GM12801 (cell line): ENCODE measurements around the gene MRGPRD.

Experiments used
- CTCF ChIP-seq: IDR thresholded peaks from one replicate; pipeline ENCODE4 v1.5.1; 2011; ENCODE audit warnings: control low read depth; ENCODE audit not compliant: insufficient read length; ENCODE audit errors: extremely low read depth

The MRGPRD gene

GRCh38 chr11:68959465-68960293 is 21.1 kb downstream of the MRGPRD start:
- TF ChIP-seq CTCF, result no peak

DNA sequence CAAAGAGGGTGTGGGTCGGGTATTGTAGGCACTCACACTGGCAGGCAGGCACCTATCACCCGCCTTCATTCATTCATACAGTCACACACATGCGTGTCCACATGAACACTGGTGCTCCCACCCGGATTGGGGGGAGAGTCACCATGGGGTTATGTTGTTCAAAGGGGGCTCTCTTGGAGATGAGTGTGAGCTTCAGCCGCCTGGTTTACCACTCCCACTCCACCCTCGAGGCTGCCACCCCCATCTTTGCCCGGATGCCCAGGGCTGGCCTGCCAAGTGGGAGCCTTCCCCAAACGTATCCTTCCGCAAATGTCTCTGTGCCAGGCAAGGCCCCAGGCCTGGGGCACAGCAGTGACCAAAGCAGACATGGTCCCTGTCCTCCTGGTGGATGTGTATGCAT is 22.6 kb downstream of the MRGPRD start:
- no peak for TF ChIP-seq CTCF

DNA sequence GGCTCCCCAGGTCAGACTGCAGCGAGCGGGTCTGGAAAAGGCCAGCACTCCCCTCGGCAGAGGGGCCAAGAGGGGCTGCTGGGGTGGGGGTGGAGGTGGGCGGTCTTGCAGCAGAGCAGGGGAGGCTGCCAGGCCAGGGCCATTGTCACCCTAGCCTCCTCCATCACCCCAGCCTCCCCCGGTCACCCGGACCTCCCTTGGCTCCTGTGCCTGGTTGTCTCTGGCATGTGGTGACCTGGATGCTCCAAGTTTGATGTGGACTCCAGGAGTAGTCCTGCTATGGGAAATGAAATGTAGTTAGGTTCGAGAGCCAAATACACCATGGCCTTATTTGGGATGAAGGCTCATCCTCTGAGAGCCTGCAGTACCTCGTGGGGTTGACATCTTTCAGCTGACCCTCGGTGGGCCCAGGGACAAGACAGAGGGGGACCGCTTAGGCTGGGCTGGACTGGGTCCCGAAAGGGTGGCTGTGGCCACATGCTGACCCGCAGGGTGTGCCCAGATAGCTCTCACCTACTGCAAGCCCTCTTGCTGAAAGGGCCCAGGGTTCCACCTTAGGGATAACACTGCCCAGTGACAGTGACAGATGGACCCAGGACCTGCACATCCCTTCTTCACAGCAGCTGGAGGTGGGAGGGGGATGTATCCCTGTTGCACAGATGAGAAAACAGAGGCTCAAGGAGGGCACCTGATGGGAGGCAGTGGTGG is 24.1 kb downstream of the MRGPRD start:
- no peak for TF ChIP-seq CTCF

GRCh38 chr11:68956142-68956541 is 24.6 kb downstream of the MRGPRD start:
- no peak for TF ChIP-seq CTCF

DNA sequence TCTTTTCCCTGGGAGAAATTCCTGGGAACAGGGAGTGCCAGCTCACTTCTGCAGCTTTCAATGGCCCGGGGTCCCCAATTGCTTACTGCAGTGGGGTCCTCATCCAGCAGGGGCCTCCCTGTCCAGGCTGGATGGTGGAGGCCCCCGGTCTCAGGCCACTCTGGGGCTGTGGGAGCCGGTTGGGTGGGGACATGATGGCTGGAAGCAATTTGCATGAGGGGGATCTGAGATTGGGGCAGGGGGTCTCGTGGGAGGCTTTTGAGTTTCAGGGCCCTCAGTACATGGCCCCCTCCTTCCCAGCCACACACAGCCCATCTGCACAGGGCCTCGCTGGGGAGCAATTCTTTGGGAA is 25.2 kb downstream of the MRGPRD start:
- TF ChIP-seq CTCF, result no peak

DNA sequence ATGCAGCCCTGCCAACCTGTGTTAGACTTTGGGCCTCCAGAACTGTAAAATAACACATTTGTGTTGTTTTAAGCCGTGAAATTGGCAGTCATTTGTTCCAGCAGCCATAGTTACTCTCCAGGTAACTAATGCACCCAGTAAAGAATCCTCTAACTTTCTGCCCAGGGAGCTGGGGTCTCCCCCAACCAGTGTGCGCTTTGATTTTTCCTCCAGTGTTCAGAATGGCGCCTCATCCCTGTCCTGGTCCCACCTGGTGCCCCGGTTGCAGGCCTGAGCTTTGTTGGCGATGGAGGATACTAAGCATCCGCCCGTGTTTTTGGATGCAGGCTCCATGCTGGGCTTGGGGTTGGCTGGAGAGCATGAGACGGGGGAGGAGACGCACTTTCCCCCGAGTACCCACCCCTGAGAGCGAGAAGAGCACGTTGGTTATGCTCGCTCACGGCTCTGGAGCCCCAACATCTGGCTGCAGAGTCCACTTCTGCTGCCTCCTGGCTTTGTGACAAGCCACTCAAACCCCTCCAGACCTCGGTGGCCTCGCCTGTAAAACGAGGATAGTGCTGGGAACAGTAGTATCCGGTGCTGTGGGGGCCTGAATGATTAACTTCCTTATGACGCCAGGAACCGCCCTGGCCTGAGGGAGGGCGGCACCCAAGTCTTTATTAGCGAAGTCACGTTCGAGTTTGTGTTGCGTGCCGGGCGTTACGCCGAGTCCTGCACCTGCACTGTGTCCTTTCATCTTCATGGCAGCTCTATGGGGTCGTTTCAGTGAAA is 25.8 kb downstream of the MRGPRD start:
- no peak for TF ChIP-seq CTCF

- TF ChIP-seq CTCF, result no peak
Measured at GRCh38 chr11:68950762-68951161, 30.0 kb downstream of the MRGPRD start.
